ENCODE measurements around the gene RNF224. TPM values are rescaled to one million over a fixed set of nuclear protein-coding genes. Genes with fewer than 3 reads are reported as not detected.

The RNF224 gene
- total RNA-seq, 1 donor, result not detected

GRCh38 chr9:137188086-137188489, 39.2 kb upstream of the RNF224 start:
- peak overlapping the region; percentile 88 for H3K4me3 ChIP-seq (ENCODE audit: low read depth, low read length)
- no peak for DNase-seq (ENCODE audit: low read depth)
- TF ChIP-seq, protein P1, sequence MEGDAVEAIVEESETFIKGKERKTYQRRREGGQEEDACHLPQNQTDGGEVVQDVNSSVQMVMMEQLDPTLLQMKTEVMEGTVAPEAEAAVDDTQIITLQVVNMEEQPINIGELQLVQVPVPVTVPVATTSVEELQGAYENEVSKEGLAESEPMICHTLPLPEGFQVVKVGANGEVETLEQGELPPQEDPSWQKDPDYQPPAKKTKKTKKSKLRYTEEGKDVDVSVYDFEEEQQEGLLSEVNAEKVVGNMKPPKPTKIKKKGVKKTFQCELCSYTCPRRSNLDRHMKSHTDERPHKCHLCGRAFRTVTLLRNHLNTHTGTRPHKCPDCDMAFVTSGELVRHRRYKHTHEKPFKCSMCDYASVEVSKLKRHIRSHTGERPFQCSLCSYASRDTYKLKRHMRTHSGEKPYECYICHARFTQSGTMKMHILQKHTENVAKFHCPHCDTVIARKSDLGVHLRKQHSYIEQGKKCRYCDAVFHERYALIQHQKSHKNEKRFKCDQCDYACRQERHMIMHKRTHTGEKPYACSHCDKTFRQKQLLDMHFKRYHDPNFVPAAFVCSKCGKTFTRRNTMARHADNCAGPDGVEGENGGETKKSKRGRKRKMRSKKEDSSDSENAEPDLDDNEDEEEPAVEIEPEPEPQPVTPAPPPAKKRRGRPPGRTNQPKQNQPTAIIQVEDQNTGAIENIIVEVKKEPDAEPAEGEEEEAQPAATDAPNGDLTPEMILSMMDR (IDR thresholded peaks at IDR 0.05; ENCODE audit: insufficient read depth, low read depth, low read length), result no peak

GRCh38 chr9:137188490-137189296, 38.6 kb upstream of the RNF224 start, which contains the start of the genes ANAPC2 and SSNA1:
Gene ANAPC2 (minus strand): TSS chr9:137188560. CDS start chr9:137188532, 28 bp downstream.
Gene SSNA1 (plus strand): TSS chr9:137188676. CDS start chr9:137188727, 51 bp downstream.
- H3K4me3 ChIP-seq (ENCODE audit: low read depth, low read length), result peak within 1 kb of the TSS; percentile 88
- TF ChIP-seq, protein P1 (IDR thresholded peaks at IDR 0.05; ENCODE audit: insufficient read depth, low read depth, low read length), result peak; percentile 47
- peak; percentile 94 for DNase-seq (ENCODE audit: low read depth)

DNA sequence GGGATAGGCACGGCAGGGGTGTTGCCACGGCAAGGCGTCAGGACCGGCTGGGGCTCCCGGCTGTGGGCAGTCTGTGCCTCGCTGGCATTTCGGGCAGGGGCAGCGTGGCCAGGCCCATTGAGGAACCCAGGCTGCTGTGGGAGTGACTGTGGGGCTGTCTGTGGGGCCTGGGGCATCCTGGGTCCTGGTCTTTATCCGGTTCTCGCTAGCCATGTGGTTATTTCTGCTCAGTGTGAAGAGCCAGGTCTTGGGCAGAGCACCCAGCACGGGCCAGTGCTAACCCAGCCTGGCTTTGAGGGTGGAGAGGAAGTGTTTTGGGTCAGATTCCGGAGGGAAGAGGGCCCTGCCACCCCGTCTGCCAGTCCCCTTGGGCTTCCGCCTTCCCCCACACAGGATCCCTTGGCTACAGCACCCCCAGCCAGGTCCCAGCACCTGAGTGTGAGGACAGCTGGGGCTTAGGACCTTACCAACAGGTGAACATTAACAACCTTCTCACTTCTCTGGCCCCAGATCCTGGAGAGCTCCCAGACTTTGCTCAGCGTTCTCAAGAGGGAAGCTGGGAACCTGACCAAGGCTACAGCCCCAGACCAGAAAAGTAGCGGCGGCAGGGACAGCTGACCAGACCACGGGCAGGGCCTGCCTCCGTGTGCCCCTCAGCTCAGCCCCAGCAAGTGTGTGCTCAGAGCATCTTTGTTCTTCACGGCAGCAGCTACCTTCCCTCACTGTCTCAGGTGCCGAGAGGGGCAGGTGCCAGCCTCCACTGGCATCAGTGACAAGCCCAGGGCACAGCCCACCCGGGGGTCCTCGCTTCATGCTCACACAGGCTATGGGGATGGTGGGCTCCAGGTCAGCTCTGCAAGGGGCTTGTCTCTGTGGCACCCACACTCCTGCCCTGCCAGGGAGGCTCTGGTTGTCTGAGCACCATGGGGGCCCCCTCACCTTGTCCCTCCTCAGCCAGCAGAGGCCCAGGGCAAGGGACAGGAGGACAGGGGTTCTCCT, 37.7 kb upstream of the RNF224 start:
- peak overlapping the region; percentile 88 for H3K4me3 ChIP-seq (ENCODE audit: low read depth, low read length)
- no peak for DNase-seq (ENCODE audit: low read depth)
- TF ChIP-seq, protein P1 (IDR thresholded peaks at IDR 0.05; ENCODE audit: insufficient read depth, low read depth, low read length), result no peak

GRCh38 chr9:137190315-137190856, 36.9 kb upstream of the RNF224 start:
- TF ChIP-seq, protein P1 (IDR thresholded peaks at IDR 0.05; ENCODE audit: insufficient read depth, low read depth, low read length), result no peak
- no peak overlapping the region for H3K4me3 ChIP-seq (ENCODE audit: low read depth, low read length)
- no peak for DNase-seq (ENCODE audit: low read depth)

DNA sequence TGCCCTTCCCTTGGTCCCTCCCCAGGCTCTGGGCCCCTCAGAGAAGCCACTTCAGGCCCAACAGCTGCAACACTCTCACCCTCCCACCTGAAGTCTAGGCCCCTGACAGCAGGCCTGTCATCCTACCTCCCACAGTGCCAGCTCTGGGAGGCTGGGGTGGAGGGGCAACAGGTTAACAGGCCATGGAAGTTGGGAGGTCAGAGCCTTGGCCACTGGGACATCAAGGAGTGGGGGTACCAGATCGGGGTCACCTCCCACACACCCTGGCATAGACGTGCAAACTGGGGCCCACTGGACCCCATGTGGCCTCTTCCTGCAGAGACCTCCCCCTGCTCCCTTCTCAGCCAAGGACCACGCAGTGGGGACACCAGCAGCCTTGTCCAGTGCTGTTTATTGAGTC, 36.1 kb upstream of the RNF224 start:
- DNase-seq (ENCODE audit: low read depth), result no peak
- TF ChIP-seq, protein P1 (IDR thresholded peaks at IDR 0.05; ENCODE audit: insufficient read depth, low read depth, low read length), result no peak

DNA sequence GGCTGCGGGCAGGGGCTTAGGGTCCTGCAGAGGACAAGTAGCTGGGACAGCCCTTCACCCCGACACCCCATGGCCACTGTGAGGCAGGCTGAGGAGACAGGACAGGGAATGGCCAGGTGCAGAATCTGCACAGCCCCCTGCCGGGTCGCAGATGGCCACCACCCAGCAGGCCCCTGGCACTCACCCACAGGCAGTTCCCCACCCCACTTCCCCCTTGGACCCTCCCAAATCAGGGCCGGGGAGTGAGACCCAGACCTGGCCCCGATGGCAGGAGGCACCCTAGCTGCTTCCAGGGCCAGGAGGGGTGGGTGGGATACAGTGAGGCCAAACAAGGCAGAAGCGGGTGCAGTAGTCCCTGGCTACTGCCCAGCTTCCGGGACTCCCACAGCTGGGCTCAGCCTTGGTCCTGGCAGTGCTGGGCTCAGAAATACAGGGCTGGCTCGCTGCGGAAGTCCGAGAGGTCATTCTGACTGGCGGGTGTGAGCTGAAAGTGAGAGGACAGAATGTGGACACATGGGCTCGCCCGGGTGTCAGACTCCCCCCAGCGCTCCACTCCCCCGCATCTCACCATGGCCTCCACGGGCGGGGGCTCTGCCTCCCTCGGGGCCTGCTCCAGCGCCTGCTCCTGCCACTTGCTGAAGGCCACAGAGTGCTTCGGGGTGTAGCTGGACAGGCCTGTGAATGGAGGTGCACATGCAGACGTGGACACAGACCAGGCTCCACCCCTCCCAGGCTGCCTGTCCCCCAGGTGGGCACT, 35.4 kb upstream of the RNF224 start:
- no peak overlapping the region for H3K4me3 ChIP-seq (ENCODE audit: low read depth, low read length)
- no peak for DNase-seq (ENCODE audit: low read depth)
- TF ChIP-seq, protein P1 (IDR thresholded peaks at IDR 0.05; ENCODE audit: insufficient read depth, low read depth, low read length), result no peak

More for the DNA sequence above, 36.1 kb upstream of the RNF224 start:
- H3K4me3 ChIP-seq (ENCODE audit: low read depth, low read length), result no peak overlapping the region

Data from fibroblast of villous mesenchyme (primary cell).